ENCODE results near the gene NFIB. TPM values are rescaled to one million over a fixed set of nuclear protein-coding genes. Genes with fewer than 3 reads are reported as not detected.

The NFIB gene
- total and polyA plus RNA-seq, 10 of the 15 experiments (the other 5 are each of a cell fraction or from before 2014, with no cell fraction given), result under 0.01 to 0.19 (median 0.05) TPM; not detected in 3

DNA sequence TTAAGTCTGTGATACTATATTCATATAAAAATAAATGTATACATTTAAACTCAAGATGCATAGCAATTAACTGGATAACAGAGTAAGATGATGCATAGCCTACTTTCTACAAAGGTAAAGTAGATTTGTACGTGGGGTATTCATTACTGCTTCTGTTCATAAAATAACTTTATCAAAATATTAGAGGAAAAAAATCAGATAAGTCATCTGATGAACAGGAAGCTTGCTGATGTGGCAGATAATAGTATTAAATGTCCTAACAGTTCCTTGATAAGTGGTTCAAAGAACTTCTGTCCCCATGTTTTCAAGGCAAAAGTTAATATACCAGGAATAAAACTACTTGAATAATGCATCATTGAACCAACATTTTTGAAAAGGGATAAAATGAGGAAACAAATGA, 123.7 kb downstream of the NFIB start (continued):
- TF ChIP-seq REST (IDR thresholded peaks at IDR 0.05; ENCODE audit: low read depth, low read length) (no peak), PAX5 (IDR thresholded peaks at IDR 0.05; ENCODE audit: borderline replicate concordance, low read depth, low read length) (no peak), MAX (IDR thresholded peaks at IDR 0.05; ENCODE audit: low read depth, low read length) (no peak), ZNF384 (IDR thresholded peaks at IDR 0.05; ENCODE audit: borderline replicate concordance, low read depth, low read length) (no peak)

- Histone ChIP-seq H3K79me2 (ENCODE audit: control insufficient read depth, insufficient read depth, low read length) (no peaks in the 10 kb centered on the region), H3K9ac (ENCODE audit: control insufficient read depth, insufficient read depth, low read length) (no peak overlapping the region), H3K9me3 (replicated peaks; ENCODE audit: control insufficient read depth, insufficient read depth, low read length) (no peaks in the 10 kb centered on the region), H2AFZ (ENCODE audit: control insufficient read depth, low read depth, low read length) (no peak overlapping the region), H3K27me3 (replicated peaks in 1 of 2; ENCODE audit: control insufficient read depth in 2 of 2, insufficient read depth in 2 of 2, low read length in 1 of 2) (no peaks in the 10 kb centered on the region), H4K20me1 (ENCODE audit: control insufficient read depth, insufficient read depth) (no peaks in the 10 kb centered on the region), H3K4me3 (no peak overlapping the region), H3K4me1 (ENCODE audit: control insufficient read depth, insufficient read depth, low read length) (no peaks in the 10 kb centered on the region), H3K4me2 (ENCODE audit: control insufficient read depth, insufficient read depth) (no peak overlapping the region), H3K36me3 (ENCODE audit: control insufficient read depth in 2 of 2, insufficient read depth in 2 of 2, low read length in 1 of 2) (no peaks in the 10 kb centered on the region), H3K27ac (ENCODE audit: control insufficient read depth, insufficient read depth) (no peak overlapping the region)
- ATAC-seq (no peak), DNase-seq (ENCODE audit: low read depth, low spot score) (no peak), FAIRE-seq (no peak)
- intact Hi-C loops (cut with micrococcal nuclease; ENCODE audit: unreplicated experiment) (no loop called here), in situ Hi-C loops (cut with MboI) (no loop called here)
- ChIA-PET SMC1A (ENCODE audit: uncharacterized antibody, unreplicated experiment) (no interaction called here), RAD21 (ENCODE audit: unreplicated experiment) (no interaction called here), CTCF (no interaction called here), POLR2A (no interaction called here)
- BruUV-seq (replicated peaks), result no TSS peak
- WGBS (ENCODE audit: insufficient coverage, insufficient replicate concordance, low lambda C conversion rate, missing lambda C conversion rate), result 0% methylated on average over 1 of the region's 1 CpG
- TF ChIP-seq HCFC1 (IDR thresholded peaks at IDR 0.05; ENCODE audit: low read length) (no peak), BACH1 (IDR thresholded peaks at IDR 0.05; ENCODE audit: borderline replicate concordance) (no peak), RB1 (IDR thresholded peaks at IDR 0.05; ENCODE audit: borderline replicate concordance) (no peak), POLR2A (IDR thresholded peaks at IDR 0.05; ENCODE audit: low read depth, low read length) (no peak), ZSCAN29 (IDR thresholded peaks at IDR 0.05) (no peak), ZNF592 (IDR thresholded peaks at IDR 0.05) (no peak), RUNX3 (IDR thresholded peaks at IDR 0.05; ENCODE audit: low read length) (no peak), WRNIP1 (IDR thresholded peaks at IDR 0.05; ENCODE audit: borderline replicate concordance, low read depth, low read length) (no peak), YY1 (IDR thresholded peaks at IDR 0.05; ENCODE audit: low read depth, low read length) (no peak), RCOR1 (conservative IDR thresholded peaks at IDR 0.05; ENCODE audit: low read depth, low read length) (no peak), ZNF24 (IDR thresholded peaks at IDR 0.05) (no peak)
- TF ChIP-seq, protein P1, sequence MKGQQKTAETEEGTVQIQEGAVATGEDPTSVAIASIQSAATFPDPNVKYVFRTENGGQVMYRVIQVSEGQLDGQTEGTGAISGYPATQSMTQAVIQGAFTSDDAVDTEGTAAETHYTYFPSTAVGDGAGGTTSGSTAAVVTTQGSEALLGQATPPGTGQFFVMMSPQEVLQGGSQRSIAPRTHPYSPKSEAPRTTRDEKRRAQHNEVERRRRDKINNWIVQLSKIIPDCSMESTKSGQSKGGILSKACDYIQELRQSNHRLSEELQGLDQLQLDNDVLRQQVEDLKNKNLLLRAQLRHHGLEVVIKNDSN (IDR thresholded peaks at IDR 0.05; ENCODE audit: borderline replicate concordance, extremely low read length, insufficient read depth, low read depth, low read length), result no peak
Measured at GRCh38 chr9:14189578-14189977, 124.4 kb downstream of the NFIB start.

Data from GM12878 (cell line).